GM18907 (cell line): ENCODE results near the gene DNMT3B.
"Not testable (repeated sequence)": the region's sequence is repeated elsewhere in the genome, so short reads cannot be mapped to it uniquely, and the experiment has no call there.

Experiments
- ATAC-seq: cut with Tn5 transposase; IDR thresholded peaks from one replicate; pipeline ENCODE4 v1.9.1; 2021; ENCODE audit warnings: mild to moderate bottlenecking, moderate library complexity; ENCODE audit not compliant: unreplicated experiment

DNMT3B gene

DNA sequence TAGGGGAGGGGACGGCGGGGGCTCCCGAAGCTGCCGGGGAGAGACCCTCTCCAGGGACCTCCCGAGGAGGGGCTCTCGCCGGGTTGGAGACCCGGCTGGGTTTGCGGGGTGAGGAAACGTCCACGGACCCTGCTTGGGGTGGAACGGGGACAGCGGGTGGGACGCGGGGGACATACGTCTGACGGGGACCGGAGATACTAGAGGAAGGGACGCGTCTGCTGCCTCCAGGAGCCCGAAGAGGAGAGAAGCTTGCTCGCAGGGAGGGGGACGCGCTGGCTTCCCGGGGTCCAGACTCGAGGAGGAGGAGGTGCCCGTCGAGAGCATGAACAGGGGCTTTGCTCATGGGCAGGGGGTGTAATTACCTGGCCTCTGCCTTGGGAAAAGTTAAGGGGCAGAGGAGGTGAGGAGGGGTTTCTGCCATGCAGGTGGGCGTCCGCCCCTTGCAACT, 593 bp downstream of the DNMT3B start:
- ATAC-seq = peak; percentile 24

DNA sequence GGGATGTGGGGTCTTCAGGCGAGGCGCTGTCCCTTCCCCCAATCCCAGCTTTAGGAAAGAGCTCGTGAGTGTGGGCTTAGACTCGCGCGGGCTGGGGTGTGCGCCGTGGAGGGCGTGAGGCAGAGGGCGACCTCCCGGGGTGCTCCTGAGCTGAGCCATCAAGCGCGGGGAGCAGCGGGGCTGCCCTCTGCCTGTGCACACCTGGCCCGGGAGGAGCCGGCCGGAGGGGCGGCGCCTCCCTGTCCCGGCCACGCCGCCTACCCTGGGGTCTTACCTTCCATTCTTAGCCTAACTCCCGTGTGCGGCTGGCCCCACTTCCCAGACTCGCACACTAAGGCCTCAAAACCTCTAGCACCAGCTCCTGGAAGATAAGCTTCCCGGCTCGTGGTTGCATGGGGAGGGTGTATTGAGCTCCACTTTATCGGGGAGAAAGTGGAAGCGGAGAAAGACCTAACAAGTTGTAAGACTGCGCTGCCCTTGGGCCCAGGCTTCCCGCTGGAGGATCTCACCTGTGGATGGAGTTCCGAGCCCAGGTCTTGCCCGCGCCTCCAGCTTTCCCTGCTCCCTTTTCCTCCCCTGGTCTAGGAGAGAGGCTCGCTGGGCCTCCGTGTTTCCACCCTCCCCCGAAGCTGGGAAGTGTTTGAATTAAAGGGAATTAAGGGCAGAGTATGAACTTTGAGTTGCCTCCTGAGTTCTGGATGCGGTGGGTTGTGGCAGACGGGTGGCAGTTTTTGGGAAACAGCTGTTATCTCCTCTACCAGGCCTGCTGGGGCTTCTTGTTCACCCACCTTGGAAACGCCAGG, 1.2 kb downstream of the DNMT3B start:
- ATAC-seq = no peak

GRCh38 chr20:32764005-32764960, 2.1 kb downstream of the DNMT3B start:
- no peak for ATAC-seq

- not testable (repeated sequence) for ATAC-seq
These were observed 3.2 kb downstream of the DNMT3B start for GRCh38 chr20:32765230-32765875.

DNA sequence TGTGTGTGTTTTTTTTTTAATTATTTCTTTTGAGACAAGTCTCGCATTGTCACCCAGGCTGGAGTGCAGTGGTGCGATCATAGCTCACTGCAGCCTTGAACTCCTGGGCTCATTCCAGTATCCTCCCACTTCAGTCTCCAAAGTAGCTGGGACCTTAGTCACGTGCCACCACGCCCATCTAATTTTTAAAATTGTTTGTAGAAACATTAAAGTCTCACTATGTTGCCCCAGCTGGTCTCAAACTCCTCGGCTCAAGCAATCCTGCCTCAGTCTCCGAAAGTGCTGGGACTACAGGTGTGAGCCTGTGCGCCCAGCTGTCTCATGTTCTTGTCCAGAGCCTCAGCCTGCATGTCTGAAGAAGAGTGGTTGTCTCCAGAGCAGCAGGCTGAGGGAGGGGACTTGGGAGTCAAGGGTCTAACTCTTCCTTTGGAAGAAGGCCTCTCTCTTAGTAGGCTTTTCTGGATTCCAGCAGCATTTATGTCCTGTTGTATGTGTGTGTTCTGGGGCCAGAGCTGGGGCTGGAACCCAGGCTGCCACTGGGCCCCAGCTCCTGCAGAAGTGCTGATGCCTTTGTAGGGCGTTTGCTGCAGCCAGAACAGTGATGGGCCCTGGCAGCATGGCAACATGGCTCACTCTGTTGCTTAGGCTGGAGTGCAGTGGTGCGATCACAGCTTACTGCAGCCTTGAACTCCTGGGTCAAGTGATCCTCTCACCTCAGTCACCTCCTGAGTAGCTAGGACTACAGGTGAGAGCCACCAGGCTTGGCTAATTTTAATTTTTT, 5.4 kb downstream of the DNMT3B start:
- ATAC-seq = no peak

DNA sequence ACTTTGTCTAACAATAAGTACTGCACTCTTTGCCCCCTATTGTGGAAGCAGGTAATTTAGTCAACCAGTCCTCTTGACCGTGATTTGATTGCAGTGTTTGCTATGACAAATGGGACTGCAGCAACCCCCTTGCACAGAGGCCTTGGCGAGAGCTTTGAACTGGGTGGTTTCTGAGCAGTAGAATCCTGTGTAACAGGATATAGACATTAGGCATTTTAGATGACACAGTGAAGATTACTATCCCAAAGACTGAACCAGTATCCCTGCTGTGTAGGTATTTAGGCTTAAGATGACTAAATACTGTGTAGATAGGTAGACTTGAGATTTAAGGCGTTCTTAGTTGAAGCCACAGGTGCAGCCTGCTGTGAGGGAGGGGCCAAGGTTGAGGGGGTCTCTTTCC, 9.9 kb downstream of the DNMT3B start:
- no peak for ATAC-seq

- ATAC-seq = no peak
These were observed 11.0 kb downstream of the DNMT3B start for GRCh38 chr20:32773223-32773622.

- no peak for ATAC-seq
These were observed 11.7 kb downstream of the DNMT3B start for GRCh38 chr20:32773855-32774254.

DNA sequence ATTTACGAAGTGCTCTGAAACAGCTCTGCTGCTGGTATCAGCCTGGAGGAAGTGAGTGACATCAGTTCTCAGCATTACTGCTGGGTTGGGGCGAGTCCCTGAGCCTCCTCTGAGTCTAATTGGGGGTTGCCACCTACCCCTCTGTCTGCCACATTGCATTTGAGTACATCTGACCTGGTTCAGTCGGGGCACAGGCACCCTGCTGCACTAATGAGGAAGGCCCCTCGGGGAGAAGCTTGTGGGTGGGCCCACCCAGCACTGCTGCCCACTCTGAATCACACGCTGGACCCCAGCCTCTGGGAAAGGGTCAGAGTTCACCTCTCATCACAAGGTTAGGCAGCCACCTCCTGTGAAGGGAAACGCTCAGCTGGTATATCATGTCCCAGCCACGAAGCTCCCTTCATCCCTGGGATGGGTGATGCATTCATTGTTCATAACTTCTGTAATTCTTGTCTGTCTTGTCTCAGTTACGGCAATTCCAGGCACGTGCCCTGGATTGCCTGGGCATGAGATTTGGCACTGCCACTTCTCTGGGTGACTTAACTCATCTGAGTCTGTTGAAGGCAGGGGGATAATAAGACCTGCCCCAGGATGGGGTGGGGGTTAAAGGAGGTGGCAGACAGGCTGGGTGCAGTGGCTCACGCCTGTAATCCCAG, 13.3 kb downstream of the DNMT3B start:
- no peak for ATAC-seq

DNA sequence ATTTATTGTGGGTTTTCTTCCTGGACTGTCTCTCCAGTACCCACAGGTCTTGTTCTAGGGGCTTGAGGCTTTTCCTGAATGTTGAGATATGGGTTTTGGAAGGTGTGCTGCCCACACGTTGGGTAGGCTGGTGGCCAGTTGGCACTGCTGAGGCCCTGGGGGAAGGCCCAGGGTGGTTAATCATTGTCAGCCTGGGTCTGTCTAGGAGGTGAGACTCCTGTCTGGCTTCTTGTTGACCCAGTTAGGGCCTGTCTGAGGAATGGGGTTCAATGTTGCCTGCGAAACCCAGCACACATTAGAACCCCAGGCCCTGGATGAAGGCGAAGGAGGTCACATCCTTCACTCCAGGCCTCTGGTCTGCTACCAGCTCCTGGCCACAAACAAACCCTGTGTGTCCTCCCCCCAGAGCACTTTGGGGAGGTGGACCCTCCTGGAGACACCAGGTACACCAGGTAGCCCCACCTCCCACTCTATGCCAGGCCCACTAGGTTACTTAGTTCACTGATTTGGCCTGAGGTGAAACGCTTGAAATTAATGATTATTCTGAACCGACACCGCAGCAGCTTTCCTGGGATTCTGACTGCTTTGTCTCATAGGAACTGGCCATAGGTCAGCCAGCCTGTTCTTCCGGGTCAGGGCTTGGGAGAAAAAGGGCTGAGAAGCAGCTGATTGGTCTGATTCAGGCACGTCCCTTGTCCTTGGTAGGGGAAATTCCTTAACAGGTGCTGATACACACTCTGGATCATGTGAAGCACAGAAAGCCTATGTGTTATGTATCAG, 15.2 kb downstream of the DNMT3B start:
- no peak for ATAC-seq

GRCh38 chr20:32779500-32780211, 17.5 kb downstream of the DNMT3B start:
- no peak for ATAC-seq

- no peak for ATAC-seq
These were observed 18.1 kb downstream of the DNMT3B start for GRCh38 chr20:32780278-32780677.

GRCh38 chr20:32780749-32781655, 18.8 kb downstream of the DNMT3B start:
- no peak for ATAC-seq

DNA sequence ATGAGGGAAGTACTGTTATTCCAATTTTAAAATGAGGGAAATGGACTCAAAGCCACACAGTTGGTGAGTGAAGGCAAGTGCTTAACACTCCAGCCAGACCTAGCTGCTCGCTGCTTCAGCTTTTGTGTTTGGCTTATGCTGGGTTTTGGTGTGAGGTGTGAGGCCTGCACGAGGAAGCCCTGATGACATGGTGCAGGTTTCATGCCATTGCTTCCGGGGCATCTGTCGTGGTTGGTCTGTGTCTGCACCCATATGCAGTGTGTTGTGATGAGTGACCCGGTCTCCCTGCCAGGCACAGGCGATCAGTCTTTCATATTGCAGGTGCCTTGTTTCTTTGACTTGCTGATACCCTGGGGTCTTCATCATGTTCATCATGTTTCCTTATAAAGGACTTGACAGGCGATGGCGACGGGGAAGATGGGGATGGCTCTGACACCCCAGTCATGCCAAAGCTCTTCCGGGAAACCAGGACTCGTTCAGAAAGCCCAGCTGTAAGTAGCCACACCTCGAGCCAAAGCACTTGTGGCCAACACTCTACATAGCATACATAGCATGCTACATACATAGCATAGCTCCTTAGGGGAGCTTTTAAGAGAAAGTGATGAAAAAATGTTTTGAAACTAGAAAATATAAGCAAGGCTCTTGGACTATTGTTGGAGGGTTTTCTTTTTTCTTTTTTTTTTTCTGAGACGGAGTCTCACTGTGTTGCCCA, 22.3 kb downstream of the DNMT3B start:
- ATAC-seq = no peak

- no peak for ATAC-seq
These were observed 24.0 kb downstream of the DNMT3B start for GRCh38 chr20:32786059-32786760.

- ATAC-seq = no peak
These were observed 25.0 kb downstream of the DNMT3B start for GRCh38 chr20:32787168-32787567.
